HCT116 (cell line): Measurements from ENCODE around the gene PACRG. TPM values are rescaled to one million over a fixed set of nuclear protein-coding genes. Genes with fewer than 3 reads are reported as not detected.

Source experiments
- ATAC-seq: fragments of 200-7000 bp; cut with Tn5 transposase; 2 replicates; pipeline ENCODE4 v1.9.1; 2020; ENCODE audit warnings: mild to moderate bottlenecking, moderate library complexity
- BruUV-seq: library from RNA; stranded (reverse); fragments of 400-500 nt; replicated peaks from 2 replicates; lab custom pipeline; 2021; lab: Mats Ljungman, UMichigan
- CTCF ChIA-PET: fragments of 300-600 bp; sonication (Branson Sonifier 250); formaldehyde crosslinking; loops from one replicate; lab custom pipeline; 2021; ENCODE audit warnings: antibody characterized with exemption; lab: Charles Lee
- POLR2A ChIA-PET: fragments of 300-600, 350-600 bp; sonication (Branson Sonifier 250); formaldehyde crosslinking; loops from one replicate; lab custom pipeline; 2021; ENCODE audit warnings: antibody characterized with exemption; lab: Charles Lee
- RAD21 ChIA-PET, 2 experiments: fragments of 300-600 bp; sonication (Branson Sonifier 250); formaldehyde crosslinking; loops; one replicate each; lab custom pipeline; 2023; ENCODE audit warnings: low total read pairs in 2 of 2; ENCODE audit not compliant: uncharacterized antibody in 2 of 2, unreplicated experiment in 2 of 2, low non-redundant PET in 1 of 2; lab: Charles Lee
- DNase-seq: peaks from one replicate; pipeline ENCODE4 v3.0.0-alpha.2; 2010; ENCODE audit warnings: low read depth, low spot score
- H2AFZ ChIP-seq: fragments of 200-600 bp; shearing (Covaris generic), sonication (generic); 2 replicates; pipeline ENCODE4 v1.6.1; 2017; ENCODE audit warnings: low read depth, mixed run types, mixed read lengths, antibody characterized with exemption, low read length; ENCODE audit not compliant: poor library complexity, severe bottlenecking
- H3K27ac ChIP-seq: 2 replicates; pipeline ENCODE4 v1.5.1; 2012; ENCODE audit warnings: low read depth, low read length
- H3K27me3 ChIP-seq: fragments of 200-600 bp; sonication (generic); 2 replicates; pipeline ENCODE4 v1.6.1; 2016; ENCODE audit warnings: mixed run types, low read length, mixed read lengths; ENCODE audit not compliant: insufficient read depth
- H3K36me3 ChIP-seq, 2 experiments: fragments of 200-500 bp in 1 of 2; fragments of 200-600 bp in 1 of 2; sonication (Bioruptor generic) in 1 of 2; sonication (generic) in 1 of 2; 2 replicates each; pipeline versions ENCODE4 v1.5.1 to v1.6.1; 2014 to 2016; ENCODE audit warnings: low read length in 2 of 2, inconsistent platforms in 1 of 2, mixed read lengths in 1 of 2, mixed run types in 1 of 2; ENCODE audit not compliant: insufficient read depth in 2 of 2, control insufficient read depth in 1 of 2
- H3K4me1 ChIP-seq, 2 experiments: fragments of 200-600 bp in 1 of 2; sonication (generic) in 1 of 2; 2 replicates each; pipeline versions ENCODE4 v1.5.1 to v1.6.1; 2012 to 2017; ENCODE audit warnings: low read length in 2 of 2, inconsistent platforms in 1 of 2, mild to moderate bottlenecking in 1 of 2, mixed read lengths in 1 of 2, mixed run types in 1 of 2, moderate library complexity in 1 of 2; ENCODE audit not compliant: insufficient read depth in 2 of 2, control insufficient read depth in 1 of 2
- H3K4me2 ChIP-seq: fragments of 200-600 bp; sonication (generic); 2 replicates; pipeline ENCODE4 v1.6.1; 2017; ENCODE audit warnings: mixed run types, low read length, mixed read lengths
- H3K4me3 ChIP-seq, 2 experiments: fragments of 200-600 bp in 1 of 2; sonication (generic) in 1 of 2; replicated peaks in 1 of 2; 2 replicates each; pipeline ENCODE4 v1.5.1; 2011 to 2016; ENCODE audit warnings: low read length in 2 of 2, control low read depth in 1 of 2, low read depth in 1 of 2, mild to moderate bottlenecking in 1 of 2, mixed read lengths in 1 of 2, mixed run types in 1 of 2
- H3K79me2 ChIP-seq: fragments of 200-600 bp; sonication (generic); 2 replicates; pipeline ENCODE4 v1.6.1; 2017; ENCODE audit warnings: mild to moderate bottlenecking, mixed run types, low read length, moderate library complexity, mixed read lengths; ENCODE audit not compliant: insufficient read depth
- H3K9ac ChIP-seq: fragments of 200-600 bp; sonication (generic); 2 replicates; pipeline ENCODE4 v1.6.1; 2016; ENCODE audit warnings: low read length, mixed read lengths
- H3K9me2 ChIP-seq: fragments of 200-600 bp; sonication (generic), shearing (Covaris generic); 2 replicates; pipeline ENCODE4 v1.6.1; 2017; ENCODE audit warnings: mixed run types, mild to moderate bottlenecking, moderate library complexity; ENCODE audit not compliant: insufficient read depth
- H3K9me3 ChIP-seq, 2 experiments: fragments of 200-500 bp in 1 of 2; fragments of 200-600 bp in 1 of 2; sonication (Bioruptor generic) in 1 of 2; sonication (generic) in 1 of 2; 2 replicates each; pipeline ENCODE4 v1.6.1; 2014 to 2017; ENCODE audit warnings: low read length in 2 of 2, mixed read lengths in 2 of 2, inconsistent platforms in 1 of 2, low read depth in 1 of 2, mild to moderate bottlenecking in 1 of 2, mixed run types in 1 of 2, moderate library complexity in 1 of 2; ENCODE audit not compliant: control insufficient read depth in 1 of 2, insufficient read depth in 1 of 2
- H4K20me1 ChIP-seq: fragments of 200-600 bp; sonication (generic), shearing (Covaris generic); 2 replicates; pipeline ENCODE4 v1.6.1; 2017; ENCODE audit warnings: mixed run types, mild to moderate bottlenecking, moderate library complexity; ENCODE audit not compliant: insufficient read depth
- POLR2AphosphoS5 ChIP-seq: IDR thresholded peaks from 2 replicates; pipeline ENCODE4 v1.6.1; 2011; ENCODE audit warnings: mild to moderate bottlenecking, low read depth, low read length, moderate library complexity
- SP1 ChIP-seq: IDR thresholded peaks from 2 replicates; pipeline ENCODE4 v1.6.1; 2012; ENCODE audit warnings: low read depth
- TCF7L2 ChIP-seq: IDR thresholded peaks from 2 replicates; pipeline ENCODE4 v1.7.0; 2011; ENCODE audit warnings: borderline replicate concordance, inconsistent platforms; ENCODE audit not compliant: insufficient read depth, insufficient read length; ENCODE audit errors: extremely low read depth
- YY1 ChIP-seq: IDR thresholded peaks from 2 replicates; pipeline ENCODE4 v1.6.1; 2011; ENCODE audit warnings: low read length, low read depth, moderate library complexity, mild to moderate bottlenecking; ENCODE audit not compliant: insufficient replicate concordance; ENCODE audit errors: extremely low read depth
- intact Hi-C: fragments of 100-400 bp; cut with micrococcal nuclease; formaldehyde crosslinking; loops from 2 replicates; pipeline ENCODE4 v1.10.0; 2022
- total RNA-seq: library from RNA; stranded (reverse); gene quantifications from one replicate; pipeline ENCODE4 v1.2.1, GENCODE V29; 2021; ENCODE audit not compliant: unreplicated experiment
- TF ChIP-seq, protein P1 (sequence below): IDR thresholded peaks from 2 replicates; pipeline ENCODE4 v1.6.1; 2012
- TF ChIP-seq, protein P2 (sequence below): IDR thresholded peaks from 2 replicates; pipeline ENCODE4 v1.6.1; 2011; ENCODE audit warnings: mild to moderate bottlenecking, low read length, moderate library complexity; ENCODE audit not compliant: insufficient replicate concordance; ENCODE audit errors: extremely low read depth
- TF ChIP-seq, protein P3 (sequence below), 3 experiments: fragments of 200-600 bp in 1 of 3; sonication (generic) in 1 of 3; IDR thresholded peaks in 2 of 3; conservative IDR thresholded peaks in 1 of 3; 2 replicates each; pipeline ENCODE4 v1.5.1; 2012 to 2017; ENCODE audit warnings: low read depth in 2 of 3, low read length in 2 of 3, antibody characterized with exemption in 1 of 3, borderline replicate concordance in 1 of 3, control low read depth in 1 of 3, mild to moderate bottlenecking in 1 of 3, mixed read lengths in 1 of 3, mixed run types in 1 of 3, moderate library complexity in 1 of 3; ENCODE audit not compliant: insufficient read depth in 1 of 3
- TF ChIP-seq, protein P4 (sequence below): IDR thresholded peaks from 2 replicates; pipeline ENCODE4 v1.6.1; 2012

Gene PACRG
- total RNA-seq, 1 experiment from 2014 or later = 0.71 TPM

DNA sequence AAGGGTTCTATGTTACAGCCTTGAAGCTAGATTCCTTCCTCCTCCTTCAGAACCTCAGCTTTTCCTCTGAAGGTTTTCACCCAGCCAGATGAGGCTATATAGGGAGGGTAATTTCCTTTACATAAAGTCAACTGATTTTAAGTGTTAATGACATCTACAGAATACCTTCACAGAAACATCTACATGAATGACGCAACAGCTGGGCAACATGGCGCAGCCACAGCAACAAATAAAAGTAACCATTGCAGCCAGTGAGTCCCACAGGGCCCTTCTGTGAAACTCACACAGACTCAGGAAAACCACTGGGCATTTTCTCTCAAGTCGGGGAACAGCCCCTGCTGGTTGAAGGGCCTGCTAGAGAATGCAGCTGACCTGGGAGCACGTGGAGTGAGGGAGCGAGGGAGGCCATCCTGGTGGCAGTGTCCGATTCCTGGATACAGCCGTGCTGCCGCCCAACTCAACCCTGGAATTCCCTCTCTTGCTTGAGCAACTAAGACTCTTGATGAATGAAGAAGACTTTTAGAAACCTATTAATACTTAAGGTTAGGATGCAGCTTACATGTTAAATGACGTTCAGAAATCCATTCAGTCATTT, 176.4 kb downstream of the PACRG start:
- BruUV-seq = no TSS peak

DNA sequence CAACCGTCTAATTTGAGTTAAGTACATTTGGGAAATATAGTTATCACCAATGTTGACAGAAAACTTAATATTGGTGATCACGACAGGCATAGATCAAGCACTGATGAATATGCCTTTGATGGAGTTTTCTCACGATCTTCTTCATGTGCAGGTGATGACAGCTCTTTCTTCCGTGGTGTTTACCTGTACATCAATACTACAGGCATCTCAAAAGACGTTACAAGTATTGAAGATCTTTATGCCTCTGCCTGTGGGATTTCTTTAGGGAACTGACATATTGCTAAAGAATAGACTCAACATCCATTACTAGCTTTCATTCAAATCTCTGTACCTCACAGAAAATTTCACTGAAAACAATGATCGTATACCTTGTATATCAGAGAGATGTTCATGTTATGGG, 178.7 kb downstream of the PACRG start:
- H3K79me2 ChIP-seq = no peaks in the 10 kb centered on the region
- no peak overlapping the region for H3K4me3 ChIP-seq
- no peak for DNase-seq
- no peaks in the 10 kb centered on the region for H3K9me3 ChIP-seq
- intact Hi-C loops = no loop called here
- no peak overlapping the region for H3K4me2 ChIP-seq
- H3K4me1 ChIP-seq = no peaks in the 10 kb centered on the region
- no peaks in the 10 kb centered on the region for H3K36me3 ChIP-seq
- RAD21 ChIA-PET = no interaction called here
- H3K27ac ChIP-seq = no peak overlapping the region
- BruUV-seq = no TSS peak
- TF ChIP-seq, protein P1, sequence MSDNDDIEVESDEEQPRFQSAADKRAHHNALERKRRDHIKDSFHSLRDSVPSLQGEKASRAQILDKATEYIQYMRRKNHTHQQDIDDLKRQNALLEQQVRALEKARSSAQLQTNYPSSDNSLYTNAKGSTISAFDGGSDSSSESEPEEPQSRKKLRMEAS = no peak
- TF ChIP-seq, protein P2, sequence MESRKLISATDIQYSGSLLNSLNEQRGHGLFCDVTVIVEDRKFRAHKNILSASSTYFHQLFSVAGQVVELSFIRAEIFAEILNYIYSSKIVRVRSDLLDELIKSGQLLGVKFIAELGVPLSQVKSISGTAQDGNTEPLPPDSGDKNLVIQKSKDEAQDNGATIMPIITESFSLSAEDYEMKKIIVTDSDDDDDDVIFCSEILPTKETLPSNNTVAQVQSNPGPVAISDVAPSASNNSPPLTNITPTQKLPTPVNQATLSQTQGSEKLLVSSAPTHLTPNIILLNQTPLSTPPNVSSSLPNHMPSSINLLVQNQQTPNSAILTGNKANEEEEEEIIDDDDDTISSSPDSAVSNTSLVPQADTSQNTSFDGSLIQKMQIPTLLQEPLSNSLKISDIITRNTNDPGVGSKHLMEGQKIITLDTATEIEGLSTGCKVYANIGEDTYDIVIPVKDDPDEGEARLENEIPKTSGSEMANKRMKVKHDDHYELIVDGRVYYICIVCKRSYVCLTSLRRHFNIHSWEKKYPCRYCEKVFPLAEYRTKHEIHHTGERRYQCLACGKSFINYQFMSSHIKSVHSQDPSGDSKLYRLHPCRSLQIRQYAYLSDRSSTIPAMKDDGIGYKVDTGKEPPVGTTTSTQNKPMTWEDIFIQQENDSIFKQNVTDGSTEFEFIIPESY = no peak
- TF ChIP-seq POLR2AphosphoS5 = no peak
- TF ChIP-seq TCF7L2 = no peak
- no peak for TF ChIP-seq YY1
- TF ChIP-seq, protein P3, sequence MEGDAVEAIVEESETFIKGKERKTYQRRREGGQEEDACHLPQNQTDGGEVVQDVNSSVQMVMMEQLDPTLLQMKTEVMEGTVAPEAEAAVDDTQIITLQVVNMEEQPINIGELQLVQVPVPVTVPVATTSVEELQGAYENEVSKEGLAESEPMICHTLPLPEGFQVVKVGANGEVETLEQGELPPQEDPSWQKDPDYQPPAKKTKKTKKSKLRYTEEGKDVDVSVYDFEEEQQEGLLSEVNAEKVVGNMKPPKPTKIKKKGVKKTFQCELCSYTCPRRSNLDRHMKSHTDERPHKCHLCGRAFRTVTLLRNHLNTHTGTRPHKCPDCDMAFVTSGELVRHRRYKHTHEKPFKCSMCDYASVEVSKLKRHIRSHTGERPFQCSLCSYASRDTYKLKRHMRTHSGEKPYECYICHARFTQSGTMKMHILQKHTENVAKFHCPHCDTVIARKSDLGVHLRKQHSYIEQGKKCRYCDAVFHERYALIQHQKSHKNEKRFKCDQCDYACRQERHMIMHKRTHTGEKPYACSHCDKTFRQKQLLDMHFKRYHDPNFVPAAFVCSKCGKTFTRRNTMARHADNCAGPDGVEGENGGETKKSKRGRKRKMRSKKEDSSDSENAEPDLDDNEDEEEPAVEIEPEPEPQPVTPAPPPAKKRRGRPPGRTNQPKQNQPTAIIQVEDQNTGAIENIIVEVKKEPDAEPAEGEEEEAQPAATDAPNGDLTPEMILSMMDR (IDR thresholded peaks at IDR 0.05 in 2 of 3, conservative IDR thresholded peaks at IDR 0.05 in 1 of 3; ENCODE audit: borderline replicate concordance in 1 of 3, insufficient read depth in 1 of 3, low read depth in 2 of 3, low read length in 2 of 3) = no peak
- TF ChIP-seq, all 23 proteins: peak for 0
- no peak for ATAC-seq
- H3K9ac ChIP-seq = no peak overlapping the region
- no peaks in the 10 kb centered on the region for H3K27me3 ChIP-seq
- H2AFZ ChIP-seq = no peak overlapping the region
- no peaks in the 10 kb centered on the region for H4K20me1 ChIP-seq
- CTCF ChIA-PET = no interaction called here
- no peaks in the 10 kb centered on the region for H3K9me2 ChIP-seq
- POLR2A ChIA-PET = no interaction called here

More for the DNA sequence above, 176.4 kb downstream of the PACRG start:
- CTCF ChIA-PET = no interaction called here
- H3K9ac ChIP-seq = no peak overlapping the region
- H3K9me3 ChIP-seq = no peaks in the 10 kb centered on the region
- POLR2A ChIA-PET = no interaction called here
- ATAC-seq (no peak), DNase-seq (no peak)
- no peak for TF ChIP-seq SP1
- TF ChIP-seq, protein P4, sequence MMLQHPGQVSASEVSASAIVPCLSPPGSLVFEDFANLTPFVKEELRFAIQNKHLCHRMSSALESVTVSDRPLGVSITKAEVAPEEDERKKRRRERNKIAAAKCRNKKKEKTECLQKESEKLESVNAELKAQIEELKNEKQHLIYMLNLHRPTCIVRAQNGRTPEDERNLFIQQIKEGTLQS = no peak
- no peaks in the 10 kb centered on the region for H4K20me1 ChIP-seq
- RAD21 ChIA-PET = no interaction called here
- no peak overlapping the region for H3K4me2 ChIP-seq
- H3K9me2 ChIP-seq = no peaks in the 10 kb centered on the region
- intact Hi-C loops = no loop called here
- H3K4me3 ChIP-seq = no peak overlapping the region
- H2AFZ ChIP-seq = no peak overlapping the region
- no peaks in the 10 kb centered on the region for H3K36me3 ChIP-seq
- no peaks in the 10 kb centered on the region for H3K27me3 ChIP-seq
- no peak overlapping the region for H3K27ac ChIP-seq
- H3K79me2 ChIP-seq = no peaks in the 10 kb centered on the region
- no peaks in the 10 kb centered on the region for H3K4me1 ChIP-seq
